Measurements from ENCODE around the gene RHO. TPM values are rescaled to one million over a fixed set of nuclear protein-coding genes. Genes with fewer than 3 reads are reported as not detected.
"Not testable (repeated sequence)": the region's sequence is repeated elsewhere in the genome, so short reads cannot be mapped to it uniquely, and the experiment has no call there.

The RHO gene
- total RNA-seq, 1 experiment from 2014 or later: not detected

DNA sequence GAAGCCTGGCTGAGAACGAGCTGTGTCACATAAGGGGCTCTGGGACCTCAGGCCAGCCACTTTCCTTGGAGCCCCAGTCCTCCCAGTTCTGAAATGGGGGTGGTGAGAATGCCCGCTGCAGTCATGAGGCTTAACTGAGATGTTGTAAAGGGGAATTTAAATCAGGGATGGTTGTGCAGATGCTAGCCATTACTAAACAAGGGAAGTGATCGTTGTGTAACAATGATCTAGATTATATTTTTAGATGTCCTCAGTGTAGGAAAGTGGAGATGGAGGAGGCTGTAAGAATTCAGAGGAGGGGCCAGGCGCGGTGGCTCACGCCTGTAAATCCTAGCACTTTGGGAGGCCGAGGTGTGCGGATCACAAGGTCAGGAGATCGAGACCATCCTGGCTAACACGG is 39.2 kb upstream of the RHO start:
- POLR2A ChIA-PET; H3K27me3 Mint-ChIP-seq (ENCODE audit: insufficient read depth, unreplicated experiment); H3K9me3 ChIP-seq; BruUV-seq (replicated peaks); H3K36me3 Mint-ChIP-seq (ENCODE audit: insufficient read depth, unreplicated experiment); H3K9me3 Mint-ChIP-seq (ENCODE audit: unreplicated experiment); H3K4me1 ChIP-seq; DNase-seq; H3K36me3 ChIP-seq (ENCODE audit: control insufficient read depth, insufficient read depth, low read length); H3K27ac Mint-ChIP-seq (ENCODE audit: unreplicated experiment); intact Hi-C loops (cut with micrococcal nuclease; ENCODE audit: unreplicated experiment); H3K4me3 ChIP-seq (ENCODE audit: low read depth, low read length); H3K4me3 Mint-ChIP-seq (ENCODE audit: unreplicated experiment); H3K27me3 ChIP-seq (replicated peaks; ENCODE audit: control insufficient read depth, insufficient read depth, low read length): not testable (repeated sequence)
- H3K4me1 Mint-ChIP-seq (ENCODE audit: low read depth, unreplicated experiment): peaks cover 12% of the 10 kb centered on the region
- CTCF ChIA-PET: interaction anchor here (1.2 to 2.1 kb wide), 5 partner anchors 9 to 138 kb away, joined by 4 to 38 read pairs (median 11); no protein-coding TSS in a partner anchor

- POLR2A ChIA-PET: no interaction called here
- intact Hi-C loops (cut with micrococcal nuclease; ENCODE audit: unreplicated experiment): loop anchor here (1.0 to 5.0 kb wide), 6 partner anchors 52 to 339 kb away; partner anchors contain the start of genes H1-8 and PLXND1
These were observed 38.2 kb upstream of the RHO start for GRCh38 chr3:129490273-129490675.

GRCh38 chr3:129491077-129491476 is 37.4 kb upstream of the RHO start:
- H3K36me3 Mint-ChIP-seq (ENCODE audit: insufficient read depth, unreplicated experiment); DNase-seq; H3K27me3 Mint-ChIP-seq (ENCODE audit: insufficient read depth, unreplicated experiment); POLR2A ChIA-PET; H3K36me3 ChIP-seq (ENCODE audit: control insufficient read depth, insufficient read depth, low read length); H3K9me3 ChIP-seq; H3K4me1 ChIP-seq; H3K9me3 Mint-ChIP-seq (ENCODE audit: unreplicated experiment); H3K4me3 Mint-ChIP-seq (ENCODE audit: unreplicated experiment); H3K27me3 ChIP-seq (replicated peaks; ENCODE audit: control insufficient read depth, insufficient read depth, low read length); BruUV-seq (replicated peaks); H3K4me3 ChIP-seq (ENCODE audit: low read depth, low read length): not testable (repeated sequence)
- CTCF ChIA-PET: interaction anchor here (1.5 to 2.1 kb wide), 5 partner anchors 12 to 338 kb away, joined by 6 to 38 read pairs (median 9); no protein-coding TSS in a partner anchor
- peaks cover 11% of the 10 kb centered on the region for H3K4me1 Mint-ChIP-seq (ENCODE audit: low read depth, unreplicated experiment)
- H3K27ac Mint-ChIP-seq (ENCODE audit: unreplicated experiment): peak overlapping the region; percentile 59
- intact Hi-C loops (cut with micrococcal nuclease; ENCODE audit: unreplicated experiment): loop anchor here (5.0 kb wide), 3 partner anchors 51 to 116 kb away; partner anchors contain the start of genes H1-8 and PLXND1

More at GRCh38 chr3:129490273-129490675, 38.2 kb upstream of the RHO start:
- H3K4me3 ChIP-seq (ENCODE audit: low read depth, low read length): no peak overlapping the region
- BruUV-seq (replicated peaks): no TSS peak
- no peaks in the 10 kb centered on the region for H3K27me3 Mint-ChIP-seq (ENCODE audit: insufficient read depth, unreplicated experiment)
- peaks cover 6% of the 10 kb centered on the region for H3K36me3 Mint-ChIP-seq (ENCODE audit: insufficient read depth, unreplicated experiment)
- no peak overlapping the region for H3K4me3 Mint-ChIP-seq (ENCODE audit: unreplicated experiment)
- peaks cover 1% of the 10 kb centered on the region; the same call in 1 of the 2 replicates for H3K4me1 ChIP-seq
- no peaks in the 10 kb centered on the region for H3K27me3 ChIP-seq (replicated peaks; ENCODE audit: control insufficient read depth, insufficient read depth, low read length)
- H3K9me3 Mint-ChIP-seq (ENCODE audit: unreplicated experiment): no peaks in the 10 kb centered on the region
- TF ChIP-seq, protein P1, sequence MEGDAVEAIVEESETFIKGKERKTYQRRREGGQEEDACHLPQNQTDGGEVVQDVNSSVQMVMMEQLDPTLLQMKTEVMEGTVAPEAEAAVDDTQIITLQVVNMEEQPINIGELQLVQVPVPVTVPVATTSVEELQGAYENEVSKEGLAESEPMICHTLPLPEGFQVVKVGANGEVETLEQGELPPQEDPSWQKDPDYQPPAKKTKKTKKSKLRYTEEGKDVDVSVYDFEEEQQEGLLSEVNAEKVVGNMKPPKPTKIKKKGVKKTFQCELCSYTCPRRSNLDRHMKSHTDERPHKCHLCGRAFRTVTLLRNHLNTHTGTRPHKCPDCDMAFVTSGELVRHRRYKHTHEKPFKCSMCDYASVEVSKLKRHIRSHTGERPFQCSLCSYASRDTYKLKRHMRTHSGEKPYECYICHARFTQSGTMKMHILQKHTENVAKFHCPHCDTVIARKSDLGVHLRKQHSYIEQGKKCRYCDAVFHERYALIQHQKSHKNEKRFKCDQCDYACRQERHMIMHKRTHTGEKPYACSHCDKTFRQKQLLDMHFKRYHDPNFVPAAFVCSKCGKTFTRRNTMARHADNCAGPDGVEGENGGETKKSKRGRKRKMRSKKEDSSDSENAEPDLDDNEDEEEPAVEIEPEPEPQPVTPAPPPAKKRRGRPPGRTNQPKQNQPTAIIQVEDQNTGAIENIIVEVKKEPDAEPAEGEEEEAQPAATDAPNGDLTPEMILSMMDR (IDR thresholded peaks at IDR 0.05; ENCODE audit: insufficient read depth in 1 of 2, low read depth in 1 of 2, low read length in 1 of 2, severe bottlenecking in 1 of 2, unreplicated experiment in 1 of 2): peak; percentile 65 to 83
- peak overlapping the region; percentile 59 for H3K27ac Mint-ChIP-seq (ENCODE audit: unreplicated experiment)
- CTCF ChIA-PET: interaction anchor here (0.5 to 2.1 kb wide), 29 partner anchors 10 to 621 kb away, joined by 3 to 38 read pairs (median 4); partner anchors contain the start of genes IFT122, MBD4, PLXND1 and TMCC1
- no peaks in the 10 kb centered on the region for H3K9me3 ChIP-seq
- H3K4me1 Mint-ChIP-seq (ENCODE audit: low read depth, unreplicated experiment): peaks cover 17% of the 10 kb centered on the region
- peak; percentile 76 to 77 for DNase-seq
- H3K36me3 ChIP-seq (ENCODE audit: control insufficient read depth, insufficient read depth, low read length): peaks cover 2% of the 10 kb centered on the region; the same call in 1 of the 2 replicates

DNA sequence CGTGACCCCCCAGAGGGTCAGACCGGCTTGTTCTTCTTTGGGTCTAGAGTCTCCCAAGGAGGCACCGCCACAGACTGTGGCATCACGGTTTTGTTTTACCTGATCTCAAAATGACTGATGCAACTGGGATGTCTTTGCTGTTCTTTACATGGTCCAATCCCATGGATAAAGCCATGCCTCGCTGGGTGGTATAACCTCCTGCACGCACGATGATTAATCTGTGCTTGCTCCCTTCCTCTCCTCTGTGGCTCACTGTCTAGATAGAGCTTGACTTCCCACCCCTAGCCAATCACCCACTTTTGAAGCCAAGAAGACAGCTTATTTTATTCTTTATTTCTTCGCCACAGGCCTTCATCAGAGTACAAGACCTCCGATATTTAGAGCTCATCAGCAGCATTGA is 36.6 kb upstream of the RHO start:
- H3K27me3 Mint-ChIP-seq (ENCODE audit: insufficient read depth, unreplicated experiment): no peaks in the 10 kb centered on the region
- no peaks in the 10 kb centered on the region for H3K9me3 ChIP-seq
- H3K4me1 ChIP-seq: peaks cover 6% of the 10 kb centered on the region
- no peaks in the 10 kb centered on the region for H3K9me3 Mint-ChIP-seq (ENCODE audit: unreplicated experiment)
- BruUV-seq (replicated peaks): no TSS peak
- no peak overlapping the region for H3K4me3 ChIP-seq (ENCODE audit: low read depth, low read length)
- TF ChIP-seq, protein P1 (IDR thresholded peaks at IDR 0.05; ENCODE audit: insufficient read depth in 1 of 2, low read depth in 1 of 2, low read length in 1 of 2, severe bottlenecking in 1 of 2, unreplicated experiment in 1 of 2): no peak
- ChIA-PET CTCF (no interaction called here), POLR2A (interaction anchor here (0.9 kb wide), 1 partner anchor 135 kb away, joined by 7 read pairs; no protein-coding TSS in a partner anchor)
- peaks cover 11% of the 10 kb centered on the region for H3K4me1 Mint-ChIP-seq (ENCODE audit: low read depth, unreplicated experiment)
- peaks cover 2% of the 10 kb centered on the region; the same call in 1 of the 2 replicates for H3K36me3 ChIP-seq (ENCODE audit: control insufficient read depth, insufficient read depth, low read length)
- no peak overlapping the region for H3K27ac Mint-ChIP-seq (ENCODE audit: unreplicated experiment)
- H3K27me3 ChIP-seq (replicated peaks; ENCODE audit: control insufficient read depth, insufficient read depth, low read length): no peaks in the 10 kb centered on the region
- no peaks in the 10 kb centered on the region for H3K36me3 Mint-ChIP-seq (ENCODE audit: insufficient read depth, unreplicated experiment)
- intact Hi-C loops (cut with micrococcal nuclease; ENCODE audit: unreplicated experiment): loop anchor here (5.0 kb wide), 3 partner anchors 51 to 116 kb away; partner anchors contain the start of genes H1-8 and PLXND1
- no peak overlapping the region for H3K4me3 Mint-ChIP-seq (ENCODE audit: unreplicated experiment)
- DNase-seq: no peak

Measured in Caco-2 (cell line).